Astrocyte (in vitro differentiated cells and primary cell): Measurements from ENCODE around the gene NCK2.

Experiments
- CTCF ChIP-seq: IDR thresholded peaks from 2 replicates; pipeline ENCODE4 v1.5.1; 2011; ENCODE audit warnings: low read depth, mild to moderate bottlenecking, inconsistent platforms, low read length, moderate library complexity; ENCODE audit not compliant: insufficient read depth
- EZH2 ChIP-seq: IDR thresholded peaks from 2 replicates; pipeline ENCODE4 v1.6.1; 2012; ENCODE audit warnings: mild to moderate bottlenecking, low read length, inconsistent platforms; ENCODE audit not compliant: insufficient read depth

GRCh38 chr2:105890111-105890510 is 145.4 kb downstream of the NCK2 start:
- TF ChIP-seq CTCF (no peak), EZH2 (no peak)
